Naive thymus-derived CD4-positive, alpha-beta T cell (primary cell): ENCODE results near the gene SPINK8. TPM values are rescaled to one million over a fixed set of nuclear protein-coding genes. Genes with fewer than 3 reads are reported as not detected.
A peak's percentile ranks its signal among the peaks of the same experiment; 100 is the strongest.
"Not testable (repeated sequence)": the region's sequence is repeated elsewhere in the genome, so short reads cannot be mapped to it uniquely, and the experiment has no call there.

Experiments used
- ATAC-seq: fragments of 150-1000 bp; cut with Tn5 transposase; 2 replicates; pipeline ENCODE4 v1.10.0; 2021; ENCODE audit warnings: mild to moderate bottlenecking, moderate library complexity
- CTCF ChIA-PET: fragments of 350-600 bp; sonication (Branson Sonifier 250); formaldehyde crosslinking; loops from one replicate; lab custom pipeline; 2021; ENCODE audit warnings: antibody characterized with exemption; lab: Charles Lee
- POLR2A ChIA-PET: fragments of 350-600 bp; sonication (Branson Sonifier 250); formaldehyde crosslinking; loops from one replicate; lab custom pipeline; 2021; ENCODE audit warnings: antibody characterized with exemption, inconsistent platforms; lab: Charles Lee
- DNase-seq, 9 donors: peaks; one replicate each; pipeline versions ENCODE4 v3.0.0 to v3.0.0-alpha.2; 2020 to 2022; ENCODE audit warnings: mixed read lengths in 1 of 9
- H3K27ac ChIP-seq: one replicate; pipeline ENCODE4 v1.7.0; 2013; ENCODE audit warnings: mild to moderate bottlenecking, low read depth, low read length, moderate library complexity
- H3K27me3 ChIP-seq, 2 donors: one replicate each; pipeline ENCODE4 v1.7.0; 2013; ENCODE audit warnings: low read length in 2 of 2, mild to moderate bottlenecking in 2 of 2, moderate library complexity in 2 of 2; ENCODE audit not compliant: control insufficient read depth in 2 of 2, insufficient read depth in 2 of 2
- H3K36me3 ChIP-seq, 3 experiments: 1 replicate in 2 of 3; 2 replicates in 1 of 3; pipeline ENCODE4 v1.7.0; 2013; ENCODE audit warnings: low read length in 3 of 3, mild to moderate bottlenecking in 3 of 3, moderate library complexity in 1 of 3; ENCODE audit not compliant: insufficient read depth in 3 of 3, control insufficient read depth in 2 of 3
- H3K4me1 ChIP-seq, 2 donors: one replicate each; pipeline ENCODE4 v1.7.0; 2013; ENCODE audit warnings: low read length in 2 of 2, mild to moderate bottlenecking in 2 of 2, moderate library complexity in 1 of 2; ENCODE audit not compliant: control insufficient read depth in 2 of 2, insufficient read depth in 2 of 2
- H3K4me3 ChIP-seq: 2 replicates; pipeline ENCODE4 v1.7.0; 2013; ENCODE audit warnings: mild to moderate bottlenecking, low read length
- H3K9me3 ChIP-seq, 3 experiments: 1 replicate in 2 of 3; 2 replicates in 1 of 3; pipeline ENCODE4 v1.7.0; 2013; ENCODE audit warnings: low read length in 3 of 3; ENCODE audit not compliant: control insufficient read depth in 2 of 3
- H3K27ac Mint-ChIP-seq, 9 donors: one replicate each; pipeline ENCODE4 v1.8.0; 2020 to 2022; ENCODE audit warnings: mixed read lengths in 9 of 9, mild to moderate bottlenecking in 8 of 9, moderate library complexity in 5 of 9, inconsistent platforms in 2 of 9
- H3K27me3 Mint-ChIP-seq, 5 donors: one replicate each; pipeline ENCODE4 v1.8.0; 2021 to 2022; ENCODE audit warnings: mixed read lengths in 5 of 5, mild to moderate bottlenecking in 1 of 5
- H3K36me3 Mint-ChIP-seq, 5 donors: one replicate each; pipeline ENCODE4 v1.8.0; 2020 to 2022; ENCODE audit warnings: mixed read lengths in 5 of 5, mild to moderate bottlenecking in 3 of 5, inconsistent platforms in 1 of 5
- H3K4me1 Mint-ChIP-seq, 7 donors: one replicate each; pipeline ENCODE4 v1.8.0; 2020 to 2022; ENCODE audit warnings: mixed read lengths in 7 of 7, mild to moderate bottlenecking in 3 of 7, inconsistent platforms in 1 of 7
- H3K4me3 Mint-ChIP-seq, 10 donors: one replicate each; pipeline ENCODE4 v1.8.0; 2020 to 2022; ENCODE audit warnings: mild to moderate bottlenecking in 10 of 10, mixed read lengths in 10 of 10, moderate library complexity in 6 of 10, inconsistent platforms in 2 of 10
- H3K9me3 Mint-ChIP-seq, 11 donors: one replicate each; pipeline ENCODE4 v1.8.0; 2020 to 2022; ENCODE audit warnings: mixed read lengths in 11 of 11, mild to moderate bottlenecking in 4 of 11, inconsistent platforms in 1 of 11, moderate library complexity in 1 of 11
- intact Hi-C, 2 donors: fragments of 100-400 bp; cut with micrococcal nuclease; formaldehyde crosslinking; loops; one replicate each; pipeline ENCODE4 v1.15.1; 2023
- polyA plus RNA-seq, 2 donors: library from polyadenylated mRNA; unstranded; fragments of 300-500 nt; fragmentation: Illumina TruSeq; gene quantifications; one replicate each; pipeline ENCODE4 v1.2.3, GENCODE V29; 2021
- total RNA-seq, 6 experiments: library from RNA in 5 of 6; stranded (reverse) in 5 of 6; gene quantifications; 1 replicate in 5 of 6; 2 replicates in 1 of 6; pipeline ENCODE4 v1.2.3 and lab custom pipeline; 2021 to 2026

Gene SPINK8
- total RNA-seq (not detected), polyA plus RNA-seq (not detected), total RNA-seq (lab: John Stamatoyannopoulos, UW) (not detected)

DNA sequence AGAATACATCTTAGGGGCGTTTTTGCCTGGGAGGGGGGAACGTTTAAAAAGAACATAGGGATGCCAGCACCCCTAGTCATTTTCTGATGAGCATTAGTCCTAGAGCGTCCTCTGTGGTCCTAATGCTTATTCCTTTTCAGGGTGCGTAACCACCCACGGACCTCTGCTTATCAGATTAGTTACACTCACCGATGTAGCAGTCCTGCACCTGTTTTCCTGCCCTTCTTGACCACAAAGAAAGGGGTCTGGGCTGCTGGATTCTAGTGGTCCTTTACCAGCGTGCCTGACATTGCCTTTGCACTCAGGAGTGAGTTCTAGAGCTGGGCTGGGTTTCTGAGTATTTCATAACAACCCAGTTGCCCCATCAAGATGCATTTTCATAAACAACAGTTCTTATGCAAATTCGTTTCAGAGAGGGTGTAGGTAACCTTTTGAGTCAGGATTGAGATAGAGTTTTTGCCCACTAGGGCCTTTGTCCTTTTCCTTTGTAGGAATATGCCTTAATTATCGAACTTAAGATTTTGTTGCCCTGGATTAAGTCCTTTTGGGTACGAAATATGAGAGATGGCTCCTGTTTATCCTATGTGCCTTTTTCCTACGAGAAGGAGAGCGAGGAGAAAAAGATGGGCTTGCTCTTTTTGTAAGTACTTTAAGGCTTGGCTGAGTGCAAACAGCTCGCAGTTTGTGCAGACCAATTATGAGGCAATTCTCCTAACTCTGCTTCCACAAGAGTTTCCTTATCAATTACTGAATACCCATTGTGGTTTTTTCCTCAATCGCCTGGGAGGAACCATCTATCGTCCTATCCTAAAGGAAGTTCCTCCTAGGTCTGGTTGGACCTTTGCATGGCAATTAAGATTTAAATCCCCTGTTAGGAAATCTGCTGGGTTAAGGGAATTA, at the start of gene SPINK8:
SPINK8 (minus strand) TSS at position 316 of the 900 bp plus-strand sequence. CDS start 5,320 bp downstream, outside the sequence.
- ATAC-seq, H3K4me1 ChIP-seq, DNase-seq, H3K4me3 ChIP-seq, H3K9me3 ChIP-seq, H3K27me3 ChIP-seq, H3K4me1 Mint-ChIP-seq, H3K36me3 ChIP-seq, H3K27ac Mint-ChIP-seq, H3K4me3 Mint-ChIP-seq, H3K9me3 Mint-ChIP-seq, H3K27ac ChIP-seq, CTCF ChIA-PET, H3K36me3 Mint-ChIP-seq, POLR2A ChIA-PET: not testable (repeated sequence)
- peaks cover 8 to 32% (median 19%) of the 10 kb centered on the region in 5 donors for H3K27me3 Mint-ChIP-seq
- intact Hi-C loops, result loop anchor here in 1 of 2 donors (5.0 kb wide), 1 partner anchor 201 kb away; no protein-coding TSS in a partner anchor

DNA sequence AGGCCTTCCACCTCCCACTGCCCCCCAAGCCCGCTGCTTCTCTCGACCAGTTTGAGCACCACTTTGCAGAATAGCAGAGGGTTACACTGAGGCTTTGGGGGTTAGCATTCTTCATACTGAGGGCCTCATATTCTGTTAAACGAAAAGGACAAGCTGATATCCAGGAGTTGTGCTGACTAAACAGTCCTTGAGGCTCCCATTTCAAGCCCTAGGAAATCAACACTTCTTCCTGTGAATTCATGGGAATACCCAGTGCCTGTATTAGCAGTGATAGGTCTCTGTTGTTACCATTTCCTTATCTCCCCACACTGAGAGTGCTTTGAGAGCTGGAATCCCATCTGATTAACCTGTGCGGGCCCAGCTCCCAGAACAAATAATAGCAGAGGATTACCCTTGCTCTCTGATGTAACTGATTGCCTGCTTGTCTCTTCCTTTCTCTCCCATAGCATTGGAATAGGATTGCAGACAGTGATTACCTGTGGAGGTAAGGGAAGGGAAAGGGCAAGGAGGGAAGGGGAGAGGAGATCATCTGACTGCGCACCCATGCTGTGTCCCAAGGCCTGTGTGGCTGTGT, 39.5 kb upstream of the SPINK8 start:
- Mint-ChIP-seq H3K4me1 (no peaks in the 10 kb centered on the region), H3K9me3 (no peaks in the 10 kb centered on the region), H3K36me3 (no peaks in the 10 kb centered on the region), H3K27ac (no peak overlapping the region), H3K4me3 (no peak overlapping the region), H3K27me3 (peaks cover 0 to 9% (median 0%) of the 10 kb centered on the region in 5 donors)
- Histone ChIP-seq H3K4me3 (no peak overlapping the region), H3K27ac (no peak overlapping the region), H3K36me3 (no peaks in the 10 kb centered on the region), H3K27me3 (no peaks in the 10 kb centered on the region), H3K9me3 (no peaks in the 10 kb centered on the region), H3K4me1 (no peaks in the 10 kb centered on the region)
- ChIA-PET CTCF (interaction anchor here (0.7 kb wide), 1 partner anchor 28 kb away, joined by 3 read pairs; no protein-coding TSS in a partner anchor), POLR2A (no interaction called here)
- intact Hi-C loops, result no loop called here
- ATAC-seq (no peak), DNase-seq (no peak)

DNA sequence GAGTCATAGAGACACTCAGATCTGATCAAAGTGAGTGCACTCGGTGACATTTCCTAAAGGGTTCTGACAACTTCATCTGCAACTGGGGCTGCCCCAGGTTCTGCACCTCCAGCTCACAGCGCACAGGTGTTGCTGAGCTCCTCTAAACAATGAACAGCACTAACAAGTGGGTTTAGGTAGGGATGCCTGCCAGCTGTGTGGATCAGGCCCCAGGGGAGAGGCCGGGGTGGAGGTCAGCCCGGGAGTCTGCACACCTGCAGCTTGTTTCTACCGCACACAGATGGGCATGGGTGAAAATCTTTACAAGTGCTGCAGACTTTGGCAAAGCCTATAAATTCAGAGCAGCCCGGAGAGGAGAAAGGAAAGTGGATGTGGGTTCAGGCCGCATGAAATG, 38.9 kb upstream of the SPINK8 start:
- H3K9me3 Mint-ChIP-seq, result no peaks in the 10 kb centered on the region
- H3K4me3 ChIP-seq, result no peak overlapping the region
- H3K4me3 Mint-ChIP-seq, result no peak overlapping the region
- no peaks in the 10 kb centered on the region for H3K36me3 Mint-ChIP-seq
- ChIA-PET CTCF (interaction anchor here (0.7 kb wide), 1 partner anchor 28 kb away, joined by 3 read pairs; no protein-coding TSS in a partner anchor), POLR2A (no interaction called here)
- H3K27ac ChIP-seq, result no peak overlapping the region
- intact Hi-C loops, result no loop called here
- no peaks in the 10 kb centered on the region for H3K9me3 ChIP-seq
- H3K27ac Mint-ChIP-seq, result no peak overlapping the region
- no peaks in the 10 kb centered on the region for H3K27me3 ChIP-seq
- peaks cover 0 to 5% (median 0%) of the 10 kb centered on the region in 5 donors for H3K27me3 Mint-ChIP-seq
- no peaks in the 10 kb centered on the region for H3K36me3 ChIP-seq
- DNase-seq (no peak), ATAC-seq (no peak)
- H3K4me1 Mint-ChIP-seq, result no peaks in the 10 kb centered on the region
- no peaks in the 10 kb centered on the region for H3K4me1 ChIP-seq

DNA sequence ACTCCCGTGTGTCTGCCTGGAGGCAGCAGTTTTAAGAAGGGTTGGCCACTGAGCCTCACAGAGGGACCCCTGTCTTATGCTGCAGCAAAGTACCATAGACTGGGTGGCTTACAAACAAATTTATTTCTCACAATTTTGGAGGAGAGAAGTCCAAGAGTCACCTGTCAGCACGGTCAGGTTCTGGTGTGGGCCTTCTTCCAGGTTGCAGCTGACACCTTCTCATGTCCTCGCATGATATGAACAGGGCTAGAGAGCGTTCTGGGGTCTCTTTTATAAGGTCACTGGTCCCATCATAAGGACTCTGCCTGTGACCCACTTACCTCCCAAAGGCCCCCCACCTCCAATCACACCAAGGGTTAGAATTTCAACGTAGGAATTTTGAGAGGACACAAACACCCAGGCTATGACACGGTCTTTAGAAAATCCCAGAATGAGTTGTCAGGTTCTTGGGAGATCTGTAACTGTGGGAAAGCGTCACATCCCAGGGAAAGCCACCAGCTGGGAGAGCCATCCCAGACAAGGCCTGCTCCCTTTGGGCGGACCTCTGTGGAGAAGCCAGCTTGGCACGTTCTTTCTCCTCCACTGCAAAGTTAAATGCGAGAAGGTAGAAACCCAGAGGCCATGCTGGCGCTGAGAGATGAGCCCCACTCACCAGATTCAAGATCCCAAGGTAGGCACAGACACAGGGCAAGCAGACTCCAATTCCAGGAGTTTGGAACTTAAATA, 38.4 kb upstream of the SPINK8 start, which contains the start of gene FBXW12:
FBXW12 (plus strand) TSS at position 569 of the 726 bp plus-strand sequence. CDS start 549 bp downstream, outside the sequence.
- Histone ChIP-seq H3K4me3 (no peak within 1 kb of the TSS), H3K9me3 (no peaks in the 10 kb centered on the region), H3K27ac (no peak within 1 kb of the TSS), H3K36me3 (no peaks in the 10 kb centered on the region), H3K27me3 (no peaks in the 10 kb centered on the region), H3K4me1 (no peaks in the 10 kb centered on the region)
- Mint-ChIP-seq H3K4me1 (no peaks in the 10 kb centered on the region), H3K36me3 (no peaks in the 10 kb centered on the region), H3K27me3 (peaks cover 0 to 2% (median 0%) of the 10 kb centered on the region in 5 donors), H3K27ac (no peak within 1 kb of the TSS), H3K9me3 (no peaks in the 10 kb centered on the region), H3K4me3 (no peak within 1 kb of the TSS)
- DNase-seq, result no peak
- CTCF ChIA-PET, result interaction anchor here (0.7 kb wide), 1 partner anchor 117 kb away, joined by 4 read pairs; no protein-coding TSS in a partner anchor
- intact Hi-C loops, result no loop called here
- no peak for ATAC-seq
- POLR2A ChIA-PET, result no interaction called here

DNA sequence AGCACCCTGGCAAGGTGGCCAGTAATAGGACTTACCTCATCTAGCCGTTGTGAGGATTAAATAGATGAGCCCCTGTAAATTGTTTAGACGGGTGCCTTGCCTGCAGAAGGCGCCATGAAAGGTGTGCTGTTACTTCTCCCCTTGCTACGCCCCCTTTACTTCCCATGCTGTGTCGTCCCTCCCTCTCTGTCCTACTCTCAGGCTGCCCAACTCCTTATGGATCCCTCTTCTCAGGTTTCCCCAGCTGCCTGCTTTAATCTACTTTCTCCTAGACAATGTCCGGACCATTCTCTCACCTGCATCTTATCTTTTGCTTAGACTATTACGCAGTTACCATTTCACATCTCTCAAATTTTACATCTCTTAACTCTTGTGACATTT, 36.9 kb upstream of the SPINK8 start:
- H3K36me3 ChIP-seq, result no peaks in the 10 kb centered on the region
- POLR2A ChIA-PET, result no interaction called here
- no peaks in the 10 kb centered on the region for H3K9me3 ChIP-seq
- Mint-ChIP-seq H3K36me3 (no peaks in the 10 kb centered on the region), H3K9me3 (peaks cover 0 to 3% (median 0%) of the 10 kb centered on the region in 11 donors), H3K4me3 (no peak overlapping the region), H3K4me1 (peaks cover 0 to 3% (median 0%) of the 10 kb centered on the region in 7 donors), H3K27ac (peak overlapping the region in 1 of 9 donors; percentile 11), H3K27me3 (peaks cover 0 to 2% (median 0%) of the 10 kb centered on the region in 5 donors)
- H3K4me1 ChIP-seq, result no peaks in the 10 kb centered on the region
- DNase-seq (no peak), ATAC-seq (no peak)
- no peak overlapping the region for H3K4me3 ChIP-seq
- intact Hi-C loops, result no loop called here
- no peak overlapping the region for H3K27ac ChIP-seq
- CTCF ChIA-PET, result no interaction called here
- H3K27me3 ChIP-seq, result no peaks in the 10 kb centered on the region

DNA sequence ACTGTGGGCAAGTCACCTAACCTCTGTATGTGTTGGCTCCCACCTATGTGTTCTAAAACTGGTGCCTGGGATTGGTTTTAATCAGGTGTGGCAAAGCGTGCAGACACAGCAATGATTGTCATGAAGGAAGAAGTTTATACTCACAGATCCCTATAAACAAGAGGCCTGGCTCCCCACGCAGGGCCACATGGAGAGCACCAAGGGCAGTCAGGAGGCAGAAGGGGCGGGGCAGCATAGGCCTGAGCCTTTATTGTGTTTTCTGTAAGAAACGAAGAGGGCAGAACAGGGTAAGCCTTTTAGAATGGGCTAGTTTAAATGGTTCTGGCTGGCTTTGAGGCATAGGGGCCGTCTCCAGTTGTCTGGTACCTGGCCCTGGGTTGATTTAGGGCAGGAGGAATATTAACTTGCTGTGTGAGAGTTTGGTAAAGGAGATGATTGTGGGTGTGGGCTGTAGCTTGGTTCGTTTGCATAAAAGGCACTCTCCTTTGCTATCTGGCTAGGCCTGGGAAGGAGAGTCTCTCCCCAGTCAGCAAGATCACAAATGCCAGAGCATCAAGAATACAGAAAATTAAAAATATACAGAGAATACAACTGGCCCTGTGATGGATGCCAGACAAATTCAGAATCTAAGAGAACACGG, 36.4 kb upstream of the SPINK8 start:
- H3K4me3 ChIP-seq, result no peak overlapping the region
- no peaks in the 10 kb centered on the region for H3K9me3 ChIP-seq
- peaks cover 0 to 3% (median 0%) of the 10 kb centered on the region in 7 donors for H3K4me1 Mint-ChIP-seq
- ChIA-PET CTCF (no interaction called here), POLR2A (no interaction called here)
- DNase-seq, result no peak
- H3K27me3 ChIP-seq, result no peaks in the 10 kb centered on the region
- H3K27ac ChIP-seq, result no peak overlapping the region
- H3K9me3 Mint-ChIP-seq, result peaks cover 0 to 4% (median 0%) of the 10 kb centered on the region in 11 donors
- no peaks in the 10 kb centered on the region for H3K36me3 ChIP-seq
- peaks cover 0 to 5% (median 0%) of the 10 kb centered on the region in 5 donors for H3K27me3 Mint-ChIP-seq
- H3K36me3 Mint-ChIP-seq, result no peaks in the 10 kb centered on the region
- H3K4me1 ChIP-seq, result no peaks in the 10 kb centered on the region
- ATAC-seq, result no peak
- intact Hi-C loops, result no loop called here
- H3K27ac Mint-ChIP-seq, result peak overlapping the region in 1 of 9 donors; percentile 26
- H3K4me3 Mint-ChIP-seq, result no peak overlapping the region
